Right hindlimb (tissue), 1 donor: ENCODE results near the gene NTF4.

Source experiments
- DNase-seq: peaks from one replicate; pipeline ENCODE4 v3.0.0-alpha.2; 2018

The NTF4 gene

GRCh38 chr19:49064768-49065611 is at the start of gene NTF4:
NTF4 (minus strand) TSS chr19:49064818; CDS start chr19:49061997, 2,821 bp downstream.
- peak; percentile 53 for DNase-seq

- peak; percentile 82 for DNase-seq
Measured at GRCh38 chr19:49113762-49114629, 49.4 kb upstream of the NTF4 start, which contains the start of gene LIN7B. LIN7B (plus strand) TSS chr19:49114370; CDS start chr19:49114405, 35 bp downstream.

- no peak for DNase-seq
Measured at GRCh38 chr19:49111218-49111998, 46.8 kb upstream of the NTF4 start.

- no peak for DNase-seq
Measured at GRCh38 chr19:49110567-49110966, 45.9 kb upstream of the NTF4 start.

- no peak for DNase-seq
Measured at GRCh38 chr19:49109569-49110233, 45.1 kb upstream of the NTF4 start.

GRCh38 chr19:49109051-49109450 is 44.4 kb upstream of the NTF4 start:
- DNase-seq: no peak

GRCh38 chr19:49107625-49108459 is 43.2 kb upstream of the NTF4 start:
- DNase-seq: no peak

GRCh38 chr19:49106648-49107135 is 42.1 kb upstream of the NTF4 start:
- no peak for DNase-seq

- DNase-seq: peak; percentile 68
Measured at GRCh38 chr19:49104229-49104864, 39.7 kb upstream of the NTF4 start.

- no peak for DNase-seq
Measured at GRCh38 chr19:49103331-49104085, 38.9 kb upstream of the NTF4 start.

- no peak for DNase-seq
Measured at GRCh38 chr19:49102303-49102702, 37.7 kb upstream of the NTF4 start.

GRCh38 chr19:49101160-49101559 is 36.5 kb upstream of the NTF4 start:
- no peak for DNase-seq

- DNase-seq: no peak
Measured at GRCh38 chr19:49098795-49099194, 34.2 kb upstream of the NTF4 start.

GRCh38 chr19:49097453-49098288 is 33.1 kb upstream of the NTF4 start:
- peak; percentile 75 for DNase-seq

GRCh38 chr19:49094505-49095482 is 30.2 kb upstream of the NTF4 start:
- no peak for DNase-seq

- DNase-seq: no peak
Measured at GRCh38 chr19:49092686-49093085, 28.1 kb upstream of the NTF4 start.

GRCh38 chr19:49091391-49092038 is 26.9 kb upstream of the NTF4 start:
- no peak for DNase-seq
